Measurements from ENCODE around the gene MAGI2. TPM values are rescaled to one million over a fixed set of nuclear protein-coding genes. Genes with fewer than 3 reads are reported as not detected.

Gene MAGI2
- total and polyA plus RNA-seq, 2 experiments from 2014 or later = 10.4 to 26.4 TPM

DNA sequence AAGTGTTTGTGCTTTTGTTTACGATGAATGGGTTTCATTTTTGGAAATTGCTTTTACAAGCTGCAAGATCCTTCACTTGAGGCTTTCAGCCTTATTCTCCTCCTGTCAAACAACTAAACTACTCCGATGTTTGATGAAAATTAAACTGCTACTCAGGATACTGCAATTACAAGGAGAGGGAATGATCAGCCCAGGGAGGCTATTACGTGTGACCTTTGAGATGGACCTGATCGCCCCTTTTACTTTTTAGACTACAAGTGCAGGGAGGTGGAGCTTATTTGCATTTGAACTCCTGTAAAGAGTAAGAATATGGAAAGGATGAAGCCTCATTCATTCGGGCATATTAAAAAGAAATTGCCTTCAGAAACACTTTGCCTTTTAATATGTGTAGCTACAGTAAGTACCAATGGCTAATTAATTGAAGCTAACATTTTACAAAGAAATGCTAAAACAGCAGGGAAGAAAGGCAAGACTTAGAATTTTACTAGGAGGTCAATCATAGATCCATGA is 1435.8 kb downstream of the MAGI2 start:
- H3K4me1 Mint-ChIP-seq = peaks cover 38% of the 10 kb centered on the region
- no peaks in the 10 kb centered on the region for H3K9me3 Mint-ChIP-seq
- Histone ChIP-seq H3K4me3 (no peak overlapping the region), H3K9me2 (ENCODE audit: insufficient read depth) (no peaks in the 10 kb centered on the region; the same call in 1 of the 2 replicates), H4K20me1 (replicated peaks; ENCODE audit: insufficient read depth) (no peaks in the 10 kb centered on the region), H3K79me2 (replicated peaks; ENCODE audit: insufficient read depth) (no peaks in the 10 kb centered on the region), H3F3A (replicated peaks; ENCODE audit: low read depth) (no peaks in the 10 kb centered on the region), H3K36me3 (ENCODE audit: insufficient read depth) (no peaks in the 10 kb centered on the region), H2AFZ (no peak overlapping the region), H3K4me2 (peak overlapping the region; percentile 66), H3K27me3 (ENCODE audit: insufficient read depth) (peaks cover 23% of the 10 kb centered on the region), H3K4me1 (ENCODE audit: insufficient read depth) (peaks cover 28% of the 10 kb centered on the region), H3K27ac (ENCODE audit: low read depth) (no peak overlapping the region)
- TF ChIP-seq NANOG (IDR thresholded peaks at IDR 0.05; ENCODE audit: borderline replicate concordance) (no peak), EZH2phosphoT487 (IDR thresholded peaks at IDR 0.05; ENCODE audit: unreplicated experiment) (no peak), CREB1 (CRISPR knock-in tag; IDR thresholded peaks at IDR 0.05; ENCODE audit: low read depth) (no peak), EZH2 (IDR thresholded peaks at IDR 0.05; ENCODE audit: low read depth, unreplicated experiment) (no peak), ZNF114 (CRISPR knock-in tag; IDR thresholded peaks at IDR 0.05) (no peak), ZNF331 (CRISPR knock-in tag; IDR thresholded peaks at IDR 0.05; ENCODE audit: low read depth) (no peak), JUNB (IDR thresholded peaks at IDR 0.05; ENCODE audit: unreplicated experiment) (no peak)
- TF ChIP-seq, protein P1, sequence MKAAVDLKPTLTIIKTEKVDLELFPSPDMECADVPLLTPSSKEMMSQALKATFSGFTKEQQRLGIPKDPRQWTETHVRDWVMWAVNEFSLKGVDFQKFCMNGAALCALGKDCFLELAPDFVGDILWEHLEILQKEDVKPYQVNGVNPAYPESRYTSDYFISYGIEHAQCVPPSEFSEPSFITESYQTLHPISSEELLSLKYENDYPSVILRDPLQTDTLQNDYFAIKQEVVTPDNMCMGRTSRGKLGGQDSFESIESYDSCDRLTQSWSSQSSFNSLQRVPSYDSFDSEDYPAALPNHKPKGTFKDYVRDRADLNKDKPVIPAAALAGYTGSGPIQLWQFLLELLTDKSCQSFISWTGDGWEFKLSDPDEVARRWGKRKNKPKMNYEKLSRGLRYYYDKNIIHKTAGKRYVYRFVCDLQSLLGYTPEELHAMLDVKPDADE (IDR thresholded peaks at IDR 0.05) = no peak
- TF ChIP-seq, protein P2, sequence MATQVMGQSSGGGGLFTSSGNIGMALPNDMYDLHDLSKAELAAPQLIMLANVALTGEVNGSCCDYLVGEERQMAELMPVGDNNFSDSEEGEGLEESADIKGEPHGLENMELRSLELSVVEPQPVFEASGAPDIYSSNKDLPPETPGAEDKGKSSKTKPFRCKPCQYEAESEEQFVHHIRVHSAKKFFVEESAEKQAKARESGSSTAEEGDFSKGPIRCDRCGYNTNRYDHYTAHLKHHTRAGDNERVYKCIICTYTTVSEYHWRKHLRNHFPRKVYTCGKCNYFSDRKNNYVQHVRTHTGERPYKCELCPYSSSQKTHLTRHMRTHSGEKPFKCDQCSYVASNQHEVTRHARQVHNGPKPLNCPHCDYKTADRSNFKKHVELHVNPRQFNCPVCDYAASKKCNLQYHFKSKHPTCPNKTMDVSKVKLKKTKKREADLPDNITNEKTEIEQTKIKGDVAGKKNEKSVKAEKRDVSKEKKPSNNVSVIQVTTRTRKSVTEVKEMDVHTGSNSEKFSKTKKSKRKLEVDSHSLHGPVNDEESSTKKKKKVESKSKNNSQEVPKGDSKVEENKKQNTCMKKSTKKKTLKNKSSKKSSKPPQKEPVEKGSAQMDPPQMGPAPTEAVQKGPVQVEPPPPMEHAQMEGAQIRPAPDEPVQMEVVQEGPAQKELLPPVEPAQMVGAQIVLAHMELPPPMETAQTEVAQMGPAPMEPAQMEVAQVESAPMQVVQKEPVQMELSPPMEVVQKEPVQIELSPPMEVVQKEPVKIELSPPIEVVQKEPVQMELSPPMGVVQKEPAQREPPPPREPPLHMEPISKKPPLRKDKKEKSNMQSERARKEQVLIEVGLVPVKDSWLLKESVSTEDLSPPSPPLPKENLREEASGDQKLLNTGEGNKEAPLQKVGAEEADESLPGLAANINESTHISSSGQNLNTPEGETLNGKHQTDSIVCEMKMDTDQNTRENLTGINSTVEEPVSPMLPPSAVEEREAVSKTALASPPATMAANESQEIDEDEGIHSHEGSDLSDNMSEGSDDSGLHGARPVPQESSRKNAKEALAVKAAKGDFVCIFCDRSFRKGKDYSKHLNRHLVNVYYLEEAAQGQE (IDR thresholded peaks at IDR 0.05; ENCODE audit: unreplicated experiment) = no peak
- TF ChIP-seq, protein P3, sequence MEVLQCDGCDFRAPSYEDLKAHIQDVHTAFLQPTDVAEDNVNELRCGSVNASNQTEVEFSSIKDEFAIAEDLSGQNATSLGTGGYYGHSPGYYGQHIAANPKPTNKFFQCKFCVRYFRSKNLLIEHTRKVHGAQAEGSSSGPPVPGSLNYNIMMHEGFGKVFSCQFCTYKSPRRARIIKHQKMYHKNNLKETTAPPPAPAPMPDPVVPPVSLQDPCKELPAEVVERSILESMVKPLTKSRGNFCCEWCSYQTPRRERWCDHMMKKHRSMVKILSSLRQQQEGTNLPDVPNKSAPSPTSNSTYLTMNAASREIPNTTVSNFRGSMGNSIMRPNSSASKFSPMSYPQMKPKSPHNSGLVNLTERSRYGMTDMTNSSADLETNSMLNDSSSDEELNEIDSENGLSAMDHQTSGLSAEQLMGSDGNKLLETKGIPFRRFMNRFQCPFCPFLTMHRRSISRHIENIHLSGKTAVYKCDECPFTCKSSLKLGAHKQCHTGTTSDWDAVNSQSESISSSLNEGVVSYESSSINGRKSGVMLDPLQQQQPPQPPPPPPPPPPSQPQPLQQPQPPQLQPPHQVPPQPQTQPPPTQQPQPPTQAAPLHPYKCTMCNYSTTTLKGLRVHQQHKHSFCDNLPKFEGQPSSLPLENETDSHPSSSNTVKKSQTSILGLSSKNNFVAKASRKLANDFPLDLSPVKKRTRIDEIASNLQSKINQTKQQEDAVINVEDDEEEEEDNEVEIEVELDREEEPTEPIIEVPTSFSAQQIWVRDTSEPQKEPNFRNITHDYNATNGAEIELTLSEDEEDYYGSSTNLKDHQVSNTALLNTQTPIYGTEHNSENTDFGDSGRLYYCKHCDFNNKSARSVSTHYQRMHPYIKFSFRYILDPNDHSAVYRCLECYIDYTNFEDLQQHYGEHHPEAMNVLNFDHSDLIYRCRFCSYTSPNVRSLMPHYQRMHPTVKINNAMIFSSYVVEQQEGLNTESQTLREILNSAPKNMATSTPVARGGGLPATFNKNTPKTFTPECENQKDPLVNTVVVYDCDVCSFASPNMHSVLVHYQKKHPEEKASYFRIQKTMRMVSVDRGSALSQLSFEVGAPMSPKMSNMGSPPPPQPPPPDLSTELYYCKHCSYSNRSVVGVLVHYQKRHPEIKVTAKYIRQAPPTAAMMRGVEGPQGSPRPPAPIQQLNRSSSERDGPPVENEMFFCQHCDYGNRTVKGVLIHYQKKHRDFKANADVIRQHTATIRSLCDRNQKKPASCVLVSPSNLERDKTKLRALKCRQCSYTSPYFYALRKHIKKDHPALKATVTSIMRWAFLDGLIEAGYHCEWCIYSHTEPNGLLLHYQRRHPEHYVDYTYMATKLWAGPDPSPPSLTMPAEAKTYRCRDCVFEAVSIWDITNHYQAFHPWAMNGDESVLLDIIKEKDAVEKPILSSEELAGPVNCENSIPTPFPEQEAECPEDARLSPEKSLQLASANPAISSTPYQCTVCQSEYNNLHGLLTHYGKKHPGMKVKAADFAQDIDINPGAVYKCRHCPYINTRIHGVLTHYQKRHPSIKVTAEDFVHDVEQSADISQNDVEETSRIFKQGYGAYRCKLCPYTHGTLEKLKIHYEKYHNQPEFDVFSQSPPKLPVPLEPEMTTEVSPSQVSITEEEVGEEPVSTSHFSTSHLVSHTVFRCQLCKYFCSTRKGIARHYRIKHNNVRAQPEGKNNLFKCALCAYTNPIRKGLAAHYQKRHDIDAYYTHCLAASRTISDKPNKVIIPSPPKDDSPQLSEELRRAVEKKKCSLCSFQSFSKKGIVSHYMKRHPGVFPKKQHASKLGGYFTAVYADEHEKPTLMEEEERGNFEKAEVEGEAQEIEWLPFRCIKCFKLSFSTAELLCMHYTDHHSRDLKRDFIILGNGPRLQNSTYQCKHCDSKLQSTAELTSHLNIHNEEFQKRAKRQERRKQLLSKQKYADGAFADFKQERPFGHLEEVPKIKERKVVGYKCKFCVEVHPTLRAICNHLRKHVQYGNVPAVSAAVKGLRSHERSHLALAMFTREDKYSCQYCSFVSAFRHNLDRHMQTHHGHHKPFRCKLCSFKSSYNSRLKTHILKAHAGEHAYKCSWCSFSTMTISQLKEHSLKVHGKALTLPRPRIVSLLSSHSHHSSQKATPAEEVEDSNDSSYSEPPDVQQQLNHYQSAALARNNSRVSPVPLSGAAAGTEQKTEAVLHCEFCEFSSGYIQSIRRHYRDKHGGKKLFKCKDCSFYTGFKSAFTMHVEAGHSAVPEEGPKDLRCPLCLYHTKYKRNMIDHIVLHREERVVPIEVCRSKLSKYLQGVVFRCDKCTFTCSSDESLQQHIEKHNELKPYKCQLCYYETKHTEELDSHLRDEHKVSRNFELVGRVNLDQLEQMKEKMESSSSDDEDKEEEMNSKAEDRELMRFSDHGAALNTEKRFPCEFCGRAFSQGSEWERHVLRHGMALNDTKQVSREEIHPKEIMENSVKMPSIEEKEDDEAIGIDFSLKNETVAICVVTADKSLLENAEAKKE (CRISPR knock-in tag; IDR thresholded peaks at IDR 0.05) = no peak
- H3K4me3 Mint-ChIP-seq = no peak overlapping the region
- no peak for ATAC-seq
- DNase-seq (ENCODE audit: low spot score) = no peak
- H3K36me3 Mint-ChIP-seq (ENCODE audit: low read depth) = no peaks in the 10 kb centered on the region; the same call in 2 of the 3 replicates
- peaks cover 12% of the 10 kb centered on the region for H3K27me3 Mint-ChIP-seq (ENCODE audit: insufficient read depth, low read depth, poor library complexity)
- no peak overlapping the region for H3K27ac Mint-ChIP-seq
